ENCODE data around the gene FMNL2. TPM values are rescaled to one million over a fixed set of nuclear protein-coding genes. Genes with fewer than 3 reads are reported as not detected.
"Not testable (repeated sequence)": the region's sequence is repeated elsewhere in the genome, so short reads cannot be mapped to it uniquely, and the experiment has no call there.

Gene FMNL2
- total RNA-seq, 1 experiment from 2014 or later, result 50.8 TPM

DNA sequence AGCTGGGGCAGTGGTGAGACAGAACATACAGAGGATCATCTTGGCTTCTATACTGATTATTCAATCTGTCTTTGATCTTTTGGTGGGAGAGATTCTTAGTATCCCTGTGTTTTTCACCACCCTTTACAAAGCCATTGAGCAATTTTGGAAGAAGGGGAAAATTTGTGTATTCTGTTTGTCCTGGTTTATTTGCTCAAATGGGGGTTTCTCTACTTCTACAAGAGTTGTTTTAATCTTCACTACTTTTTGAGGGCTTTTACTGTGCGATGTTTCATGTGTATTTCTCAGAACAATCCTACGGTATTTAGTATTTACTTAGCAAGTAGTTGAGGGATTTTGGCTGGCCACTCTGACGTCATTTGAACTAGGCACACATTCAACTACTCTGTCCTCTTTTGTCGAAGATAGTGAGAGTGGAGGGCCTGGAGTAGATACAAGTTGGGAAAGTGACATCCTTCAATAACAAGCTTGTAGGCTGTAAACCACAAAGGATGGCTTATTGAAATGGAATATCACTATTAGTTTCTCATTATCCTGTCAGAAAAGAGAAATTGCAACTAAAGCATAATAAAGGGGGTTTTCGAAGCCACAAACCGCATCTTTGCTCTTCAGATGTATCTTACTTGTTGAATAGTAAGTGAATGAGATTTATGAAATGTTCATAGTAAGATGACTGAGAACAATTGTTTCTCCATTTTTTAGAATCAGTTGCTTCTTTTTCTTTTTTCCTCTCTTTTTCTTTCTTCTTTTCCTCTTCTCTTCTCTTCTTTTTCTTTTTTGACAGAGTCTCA, 24.8 kb downstream of the FMNL2 start:
- DNase-seq (ENCODE audit: low read depth, low spot score), result no peak
- in situ Hi-C loops (cut with HindIII; ENCODE audit: low pct_unique_long_range_greater_than_20kb, low sequenced_read_pairs), result no loop called here

DNA sequence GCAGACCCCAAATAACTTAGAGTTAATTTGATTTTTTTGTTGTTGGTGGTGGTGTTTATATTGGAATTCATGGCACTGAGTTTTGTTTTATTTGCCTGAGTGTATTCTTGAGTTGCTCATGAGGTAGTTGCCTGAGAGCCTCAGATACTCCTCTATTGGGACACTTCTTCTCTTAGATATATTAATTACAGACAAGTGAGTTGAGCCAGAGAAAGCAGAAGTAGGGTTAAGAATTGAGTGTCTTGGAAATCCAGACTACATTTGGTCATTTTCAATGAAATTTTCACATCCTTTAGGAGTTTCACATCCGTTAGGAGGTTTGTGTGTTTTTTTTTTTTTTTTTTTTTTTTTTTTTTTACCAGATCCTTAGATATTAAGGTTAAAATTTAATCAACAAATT, 29.0 kb downstream of the FMNL2 start:
- in situ Hi-C loops (cut with HindIII; ENCODE audit: low pct_unique_long_range_greater_than_20kb, low sequenced_read_pairs), result no loop called here
- DNase-seq (ENCODE audit: low read depth, low spot score), result no peak

DNA sequence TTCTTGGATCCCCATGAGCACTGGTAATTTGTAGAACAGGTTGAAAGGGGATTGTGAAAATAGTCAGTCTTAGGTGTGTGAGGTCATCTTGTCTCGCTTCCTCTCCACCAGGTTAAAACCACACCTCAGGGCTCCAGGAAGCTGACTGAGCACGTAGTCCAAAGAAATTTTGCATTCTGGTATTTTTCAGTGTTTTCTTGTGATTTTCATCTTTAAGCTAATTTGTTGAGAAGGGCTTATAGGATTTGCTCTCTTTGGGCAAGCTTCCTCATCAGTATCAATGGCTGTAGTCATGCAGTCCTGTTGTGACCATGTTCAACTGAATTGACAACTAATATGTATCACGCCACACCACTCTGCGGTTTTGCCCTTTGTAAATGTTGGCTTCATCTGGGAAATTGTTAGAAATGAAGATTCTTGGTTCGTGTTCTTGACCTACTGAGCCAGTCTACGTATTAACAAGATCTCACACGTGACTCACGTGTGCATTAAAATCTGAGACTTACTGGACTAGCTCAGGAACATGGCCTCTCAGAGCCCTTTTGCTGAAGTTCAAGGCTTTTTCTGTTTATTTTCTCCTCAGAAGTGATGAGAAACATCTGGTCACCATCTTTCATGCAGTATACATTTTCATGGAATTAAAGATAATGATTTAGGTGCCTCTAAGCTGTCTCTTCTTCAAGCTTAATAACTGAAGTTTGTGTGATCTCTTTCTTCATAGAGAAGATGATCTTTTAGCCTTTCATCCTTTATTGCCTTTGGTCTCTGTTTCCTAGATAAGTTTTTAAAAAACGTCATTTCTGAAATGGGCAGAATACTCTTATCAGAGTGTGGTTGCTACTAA, 32.8 kb downstream of the FMNL2 start:
- no peak for DNase-seq (ENCODE audit: low read depth, low spot score)

DNA sequence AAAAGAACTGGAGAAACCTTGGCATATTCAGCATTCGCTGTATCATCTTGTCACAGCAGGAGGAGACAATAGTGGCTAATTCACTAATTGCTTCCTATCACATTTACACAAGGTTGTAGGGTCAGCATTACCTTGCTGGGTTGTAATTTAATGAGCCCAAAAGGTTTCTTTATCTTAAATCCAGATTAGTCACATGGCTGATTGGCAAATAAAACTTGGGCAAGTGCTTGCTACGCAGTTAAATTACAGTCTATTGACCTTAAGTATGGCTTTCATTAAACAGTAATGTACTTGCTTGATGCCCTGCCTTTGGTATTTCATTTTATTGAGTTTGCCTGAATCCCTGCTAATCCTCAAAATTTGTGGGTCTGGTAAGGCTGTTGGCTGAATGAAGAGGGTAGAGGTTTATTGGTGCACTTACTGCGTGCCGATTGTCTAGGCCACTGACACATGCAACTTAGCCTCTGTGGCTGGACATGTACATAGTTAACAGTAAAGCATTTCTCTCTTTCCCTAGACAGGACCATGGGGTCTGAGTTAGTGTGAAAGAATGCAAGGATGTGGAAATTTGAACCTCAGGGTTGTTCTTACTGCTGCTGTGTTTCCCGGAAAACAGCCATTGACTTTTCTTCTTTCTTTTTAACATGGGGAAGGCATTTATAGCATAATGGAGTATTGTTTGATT, 34.3 kb downstream of the FMNL2 start:
- DNase-seq (ENCODE audit: low read depth, low spot score), result peak; percentile 22
- in situ Hi-C loops (cut with HindIII; ENCODE audit: low pct_unique_long_range_greater_than_20kb, low sequenced_read_pairs), result no loop called here

More for the DNA sequence above, 32.8 kb downstream of the FMNL2 start:
- in situ Hi-C loops (cut with HindIII; ENCODE audit: low pct_unique_long_range_greater_than_20kb, low sequenced_read_pairs), result no loop called here

DNA sequence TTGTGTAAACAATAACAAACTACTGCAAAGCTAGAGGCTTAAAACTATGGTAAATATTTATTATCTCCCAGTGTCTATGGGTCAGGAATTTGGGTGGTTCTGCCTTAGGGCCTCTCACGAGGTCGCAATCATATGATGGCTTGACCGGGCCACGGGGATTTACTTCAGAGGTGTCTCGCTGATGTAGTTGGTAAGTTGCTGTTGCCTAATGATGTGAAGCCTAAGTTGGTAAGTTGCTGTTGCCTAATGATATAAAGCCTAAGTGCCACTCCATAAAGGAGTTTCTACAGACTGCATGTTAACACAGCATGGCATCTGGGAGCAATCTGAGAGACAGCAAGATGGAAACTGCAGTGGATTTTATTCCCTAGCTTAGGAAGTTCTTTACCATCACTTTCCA, 35.8 kb downstream of the FMNL2 start:
- no peak for DNase-seq (ENCODE audit: low read depth, low spot score)
- in situ Hi-C loops (cut with HindIII; ENCODE audit: low pct_unique_long_range_greater_than_20kb, low sequenced_read_pairs), result no loop called here

DNA sequence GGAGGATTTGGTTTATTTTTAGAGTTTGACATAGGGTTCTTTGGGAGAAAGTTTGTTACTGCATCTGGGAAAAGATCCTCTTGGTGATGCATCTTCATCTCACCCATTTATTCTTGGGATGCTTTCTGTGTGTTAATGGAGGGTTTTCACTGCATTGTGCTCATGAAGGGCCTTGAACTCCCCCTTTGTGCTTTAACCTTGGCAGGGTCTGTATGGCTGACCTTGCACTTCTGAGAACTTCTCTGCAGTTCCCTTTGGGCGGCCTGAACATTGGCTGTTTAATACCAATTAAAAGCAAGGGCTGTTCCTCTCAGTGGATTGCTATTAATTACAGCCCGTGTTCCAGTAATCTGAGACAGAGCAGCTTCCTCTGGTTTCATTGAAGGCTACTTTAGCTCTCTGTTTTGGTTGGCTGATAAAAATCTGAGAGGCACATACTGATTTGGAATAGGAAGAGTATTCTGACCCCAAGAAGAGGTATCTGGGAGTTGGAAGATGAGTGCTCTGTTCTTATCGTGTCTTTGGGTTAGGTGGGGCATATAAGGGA, 37.5 kb downstream of the FMNL2 start:
- in situ Hi-C loops (cut with HindIII; ENCODE audit: low pct_unique_long_range_greater_than_20kb, low sequenced_read_pairs), result no loop called here
- DNase-seq (ENCODE audit: low read depth, low spot score), result no peak

DNA sequence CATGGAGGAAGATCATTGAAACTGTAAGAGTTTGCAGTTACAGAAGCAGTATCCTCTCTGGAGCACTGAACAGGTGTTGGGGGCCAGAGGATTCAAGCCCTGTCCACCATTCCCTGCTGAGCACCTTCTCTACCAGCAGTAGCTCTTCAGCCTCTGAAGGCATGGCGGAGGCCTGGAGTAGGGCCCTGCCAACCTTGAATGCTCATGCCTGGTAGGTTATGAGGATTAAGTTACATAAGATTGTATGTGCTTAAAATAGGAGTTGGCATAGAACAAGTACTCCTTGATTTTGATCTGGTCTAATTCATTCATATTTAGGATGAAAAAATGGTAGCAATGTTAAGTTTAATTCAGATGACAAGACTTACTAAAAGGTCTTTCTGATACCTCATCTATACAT, 40.2 kb downstream of the FMNL2 start:
- in situ Hi-C loops (cut with HindIII; ENCODE audit: low pct_unique_long_range_greater_than_20kb, low sequenced_read_pairs), result no loop called here
- DNase-seq (ENCODE audit: low read depth, low spot score), result no peak

DNA sequence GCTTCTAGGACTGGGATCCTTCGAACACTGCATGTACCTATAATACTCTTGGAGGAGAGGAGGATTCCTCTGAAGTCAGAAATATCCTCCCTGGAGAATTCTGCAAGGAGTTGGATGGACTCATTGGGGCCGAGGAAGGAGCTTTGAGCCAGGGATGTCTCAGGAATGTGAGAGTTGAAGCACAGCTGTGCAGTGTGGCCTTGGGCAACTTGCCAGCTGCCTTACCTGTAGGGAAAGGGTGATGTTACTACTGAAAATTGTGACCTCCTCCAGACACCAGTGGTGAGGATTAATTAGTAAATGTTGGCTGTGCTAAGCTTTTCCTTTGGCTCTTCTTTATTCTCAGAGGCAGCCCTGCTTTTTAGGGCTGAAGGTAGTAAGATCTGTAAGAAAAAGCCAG, 41.4 kb downstream of the FMNL2 start:
- DNase-seq (ENCODE audit: low read depth, low spot score), result no peak
- in situ Hi-C loops (cut with HindIII; ENCODE audit: low pct_unique_long_range_greater_than_20kb, low sequenced_read_pairs), result no loop called here

DNA sequence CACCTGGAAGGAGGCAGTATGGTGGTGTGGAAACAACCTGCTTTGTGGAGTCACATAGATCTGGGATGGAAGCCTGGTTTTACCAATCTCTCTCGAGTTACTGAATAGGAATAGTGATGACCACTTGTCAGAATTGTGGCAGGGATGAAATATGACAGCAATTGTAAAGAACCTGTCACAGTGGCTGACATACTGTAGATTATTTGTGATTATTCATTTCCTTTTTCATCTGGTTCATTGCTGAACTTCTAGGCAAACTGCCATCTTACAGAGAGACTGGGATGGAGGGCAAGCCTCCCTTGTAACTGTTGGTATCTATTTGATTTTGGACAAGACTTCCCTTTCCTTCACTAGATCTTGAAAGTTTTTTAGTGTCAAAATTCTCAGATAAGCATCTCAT, 42.0 kb downstream of the FMNL2 start:
- DNase-seq (ENCODE audit: low read depth, low spot score), result no peak
- in situ Hi-C loops (cut with HindIII; ENCODE audit: low pct_unique_long_range_greater_than_20kb, low sequenced_read_pairs), result no loop called here

DNA sequence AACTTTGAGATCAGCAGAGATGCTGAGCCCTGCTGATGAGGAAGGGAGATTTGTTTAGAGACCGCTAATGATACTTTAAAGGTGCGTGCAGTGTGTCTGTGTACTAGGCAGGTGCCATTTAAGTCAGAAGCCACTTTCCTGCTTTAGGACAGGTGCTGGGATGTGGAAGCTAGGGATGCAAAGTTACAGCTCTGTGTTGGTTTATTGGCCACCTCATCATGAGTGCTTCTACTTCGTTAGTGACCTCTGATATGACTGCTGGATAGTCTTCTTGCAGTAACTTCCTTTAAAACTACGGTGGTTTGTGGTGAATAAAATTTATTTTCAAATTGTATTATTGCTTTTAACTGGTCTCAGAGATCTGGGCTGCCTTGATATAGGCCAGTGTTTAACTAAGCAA, 44.1 kb downstream of the FMNL2 start:
- in situ Hi-C loops (cut with HindIII; ENCODE audit: low pct_unique_long_range_greater_than_20kb, low sequenced_read_pairs), result no loop called here
- DNase-seq (ENCODE audit: low read depth, low spot score), result no peak

DNA sequence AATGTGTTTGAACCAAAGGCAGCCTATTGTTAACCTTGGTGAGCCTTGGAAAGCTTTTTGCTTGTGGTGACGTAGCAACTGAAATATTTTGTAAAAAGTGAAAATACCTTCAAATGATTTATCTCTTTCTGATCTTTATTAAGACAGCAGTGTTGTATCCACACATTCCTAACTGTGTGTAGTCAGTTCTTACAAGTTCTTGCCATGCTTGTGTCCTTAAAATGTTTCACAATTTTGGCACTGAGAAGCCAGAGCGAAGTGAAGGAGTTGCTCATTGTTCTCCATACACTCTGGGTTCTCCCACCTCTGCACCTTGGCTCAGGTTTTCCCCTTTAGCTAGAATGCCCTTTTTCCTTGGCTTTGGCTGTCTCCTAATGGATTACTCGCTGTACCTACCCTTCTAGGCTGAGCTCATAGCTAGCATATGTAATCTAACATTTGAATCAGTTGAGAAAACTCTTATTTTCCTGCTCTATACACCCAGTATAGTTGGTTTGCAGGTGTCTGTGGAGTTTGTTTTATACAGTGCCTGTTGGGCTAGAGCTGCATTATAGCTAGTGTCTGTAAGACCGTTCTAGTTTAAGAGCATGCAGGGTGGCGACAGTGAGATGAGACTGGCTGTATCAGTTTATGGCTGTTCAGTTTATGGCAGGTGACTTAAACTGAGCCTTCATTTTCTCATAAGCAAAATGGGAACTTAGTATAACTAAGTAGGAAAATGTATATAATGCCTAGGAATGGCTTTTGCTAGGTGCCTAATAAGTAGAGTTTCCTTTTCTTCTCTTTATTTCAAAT, 45.5 kb downstream of the FMNL2 start:
- no peak for DNase-seq (ENCODE audit: low read depth, low spot score)
- in situ Hi-C loops (cut with HindIII; ENCODE audit: low pct_unique_long_range_greater_than_20kb, low sequenced_read_pairs), result no loop called here

DNA sequence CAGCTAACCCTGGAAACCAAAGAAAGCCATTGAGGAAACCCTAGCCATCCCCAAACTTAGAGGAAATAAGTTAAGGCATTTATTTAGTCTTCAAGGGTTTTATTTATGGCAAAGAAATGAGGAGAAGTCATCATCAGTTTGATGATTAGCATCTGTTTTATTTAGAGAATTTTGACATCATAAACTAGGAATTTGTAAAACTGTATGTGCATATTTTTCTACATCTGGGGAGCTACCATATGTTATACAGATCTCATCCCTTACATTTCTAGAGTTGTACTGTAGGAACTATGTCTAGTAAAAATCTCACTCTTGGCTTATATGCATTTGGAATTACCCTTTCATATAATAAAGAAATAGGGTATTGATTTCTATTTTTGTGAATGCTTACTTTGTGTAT, 48.7 kb downstream of the FMNL2 start:
- no peak for DNase-seq (ENCODE audit: low read depth, low spot score)
- in situ Hi-C loops (cut with HindIII; ENCODE audit: low pct_unique_long_range_greater_than_20kb, low sequenced_read_pairs), result no loop called here

DNA sequence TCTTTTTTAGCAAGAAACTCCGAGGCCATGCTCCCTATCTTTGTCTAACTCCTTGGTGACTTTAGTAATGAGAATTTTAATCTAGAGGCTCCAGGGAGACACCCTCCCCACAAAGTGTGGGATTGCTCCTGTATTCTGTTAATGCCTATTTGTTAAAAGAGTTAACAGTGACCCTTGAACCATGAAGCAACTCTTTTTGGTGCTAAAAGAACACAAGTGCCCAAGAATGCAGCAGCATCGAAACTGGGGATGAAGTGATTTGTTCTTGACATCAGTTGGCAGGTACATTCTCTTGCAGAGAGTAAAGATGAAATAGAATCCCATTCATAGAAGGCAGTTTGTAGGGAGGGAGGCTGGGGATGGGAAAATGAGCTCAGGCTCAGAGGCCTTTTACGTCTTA, 50.0 kb downstream of the FMNL2 start:
- in situ Hi-C loops (cut with HindIII; ENCODE audit: low pct_unique_long_range_greater_than_20kb, low sequenced_read_pairs), result no loop called here

DNA sequence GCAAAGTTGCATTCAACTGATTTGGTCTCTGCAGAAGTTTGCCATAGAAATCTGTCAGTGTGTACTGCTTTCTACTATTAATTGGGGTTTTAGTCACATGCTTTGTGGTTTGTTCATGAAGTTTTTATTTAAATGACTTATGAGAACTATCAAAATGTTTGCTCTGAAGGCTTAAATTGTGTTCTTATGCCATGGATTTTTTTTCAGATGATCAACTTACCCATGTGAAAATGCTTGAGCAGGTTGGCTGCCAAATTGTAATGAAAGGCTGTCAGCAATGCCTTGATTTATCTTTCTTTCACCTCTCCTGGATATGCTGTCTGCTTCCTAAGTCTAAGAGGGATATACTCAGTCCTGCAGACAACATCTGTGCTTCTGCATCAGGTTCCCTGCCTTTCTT, 50.7 kb downstream of the FMNL2 start:
- in situ Hi-C loops (cut with HindIII; ENCODE audit: low pct_unique_long_range_greater_than_20kb, low sequenced_read_pairs), result no loop called here
- no peak for DNase-seq (ENCODE audit: low read depth, low spot score)

More for the DNA sequence above, 50.0 kb downstream of the FMNL2 start:
- no peak for DNase-seq (ENCODE audit: low read depth, low spot score)

DNA sequence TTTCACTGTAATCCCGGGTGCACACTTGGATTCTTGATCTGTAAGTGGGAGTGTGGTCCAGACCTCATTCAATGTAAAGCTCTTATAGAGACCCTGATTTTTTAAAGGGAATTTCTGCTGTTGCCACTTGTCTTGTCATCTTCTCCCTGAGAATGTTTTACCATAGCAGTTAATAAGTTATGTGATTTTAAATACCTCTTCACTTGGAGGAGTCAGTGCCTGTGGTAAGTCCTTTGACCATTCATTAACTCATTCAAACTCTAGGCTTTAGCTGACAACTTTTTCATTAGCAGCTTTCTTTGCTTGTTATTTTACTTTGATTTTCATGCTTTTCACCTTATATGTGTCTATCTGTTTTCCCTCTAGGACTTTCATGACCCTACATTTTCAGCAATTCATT, 51.3 kb downstream of the FMNL2 start:
- no peak for DNase-seq (ENCODE audit: low read depth, low spot score)
- in situ Hi-C loops (cut with HindIII; ENCODE audit: low pct_unique_long_range_greater_than_20kb, low sequenced_read_pairs), result no loop called here

DNA sequence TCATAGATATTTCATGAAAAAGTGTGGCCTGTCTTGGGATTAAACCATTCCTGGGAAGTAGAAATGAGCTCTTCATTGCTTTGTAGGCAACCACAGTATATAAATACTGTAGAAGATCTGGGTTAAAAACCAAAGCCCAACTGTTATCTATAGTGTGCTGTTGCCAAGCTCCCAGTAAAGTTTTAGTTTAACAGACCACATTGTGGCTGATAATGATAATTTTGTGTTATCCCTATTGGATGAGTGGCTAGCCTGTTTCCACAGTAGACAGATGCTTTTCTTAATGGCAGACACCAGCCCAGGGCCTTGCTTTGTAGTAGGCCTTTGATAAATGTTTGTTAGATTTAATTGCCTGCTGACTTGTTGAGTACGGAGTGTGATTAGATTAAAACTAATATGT, 52.1 kb downstream of the FMNL2 start:
- DNase-seq (ENCODE audit: low read depth, low spot score), result no peak
- in situ Hi-C loops (cut with HindIII; ENCODE audit: low pct_unique_long_range_greater_than_20kb, low sequenced_read_pairs), result no loop called here

DNA sequence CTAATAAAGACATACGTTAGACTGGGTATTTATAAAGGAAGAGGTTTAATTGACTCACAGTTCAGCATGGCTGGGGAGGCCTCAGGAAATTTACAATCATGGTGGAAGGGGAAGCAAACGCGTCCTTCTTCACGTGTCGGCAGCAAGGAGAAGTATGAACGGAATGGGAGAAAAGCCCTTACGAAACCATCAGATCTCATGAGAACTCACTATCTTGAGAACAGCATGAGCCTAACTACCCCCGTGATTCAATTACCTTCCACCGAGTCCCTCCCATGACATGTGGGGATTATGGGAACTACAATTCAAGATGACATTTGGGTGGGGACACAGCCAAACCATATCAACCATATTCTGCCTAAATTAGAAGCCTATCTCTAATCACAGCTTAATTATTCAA, 53.3 kb downstream of the FMNL2 start:
- DNase-seq (ENCODE audit: low read depth, low spot score); in situ Hi-C loops (cut with HindIII; ENCODE audit: low pct_unique_long_range_greater_than_20kb, low sequenced_read_pairs): not testable (repeated sequence)

Measured in SK-MEL-5 (cell line).